Measurements from ENCODE around the gene ZNF784.

Gene ZNF784

DNA sequence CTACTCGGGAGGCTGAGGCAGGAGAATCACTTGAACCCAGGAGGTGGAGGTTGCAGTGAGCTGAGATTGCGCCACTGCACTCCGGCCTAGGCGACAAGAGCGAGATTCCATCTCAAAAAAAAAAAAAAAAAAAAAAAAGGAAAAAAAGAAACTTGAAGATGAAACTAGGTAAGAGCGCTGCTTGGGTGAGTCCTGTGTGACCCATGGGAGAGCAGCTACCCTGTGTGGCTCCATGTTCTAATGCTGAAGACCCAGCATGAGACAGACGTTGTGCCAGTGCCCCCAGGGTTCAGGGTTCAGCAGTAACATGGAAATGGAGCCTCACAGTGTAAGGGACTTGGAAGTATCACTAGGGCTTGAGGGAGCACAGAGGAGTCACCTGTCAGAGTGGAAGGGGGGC lies 5.9 kb downstream of the ZNF784 start:
- no peak for DNase-seq

- DNase-seq: no peak
Measured at GRCh38 chr19:55617426-55617825, 6.9 kb downstream of the ZNF784 start.

DNA sequence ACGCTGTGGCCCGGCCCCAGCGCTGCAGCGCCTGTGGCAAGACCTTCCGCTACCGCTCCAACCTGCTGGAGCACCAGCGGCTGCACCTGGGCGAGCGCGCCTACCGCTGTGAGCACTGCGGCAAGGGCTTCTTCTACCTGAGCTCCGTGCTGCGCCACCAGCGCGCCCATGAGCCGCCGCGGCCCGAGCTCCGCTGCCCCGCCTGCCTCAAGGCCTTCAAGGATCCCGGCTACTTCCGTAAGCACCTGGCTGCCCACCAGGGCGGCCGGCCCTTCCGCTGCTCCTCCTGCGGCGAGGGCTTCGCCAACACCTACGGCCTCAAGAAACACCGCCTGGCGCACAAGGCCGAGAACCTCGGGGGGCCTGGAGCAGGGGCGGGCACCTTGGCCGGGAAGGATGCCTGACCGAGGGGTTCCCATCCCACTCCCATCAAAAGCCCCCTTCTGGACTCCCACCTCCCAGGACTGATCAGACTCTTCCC lies 7.9 kb downstream of the ZNF784 start:
- DNase-seq: no peak

DNA sequence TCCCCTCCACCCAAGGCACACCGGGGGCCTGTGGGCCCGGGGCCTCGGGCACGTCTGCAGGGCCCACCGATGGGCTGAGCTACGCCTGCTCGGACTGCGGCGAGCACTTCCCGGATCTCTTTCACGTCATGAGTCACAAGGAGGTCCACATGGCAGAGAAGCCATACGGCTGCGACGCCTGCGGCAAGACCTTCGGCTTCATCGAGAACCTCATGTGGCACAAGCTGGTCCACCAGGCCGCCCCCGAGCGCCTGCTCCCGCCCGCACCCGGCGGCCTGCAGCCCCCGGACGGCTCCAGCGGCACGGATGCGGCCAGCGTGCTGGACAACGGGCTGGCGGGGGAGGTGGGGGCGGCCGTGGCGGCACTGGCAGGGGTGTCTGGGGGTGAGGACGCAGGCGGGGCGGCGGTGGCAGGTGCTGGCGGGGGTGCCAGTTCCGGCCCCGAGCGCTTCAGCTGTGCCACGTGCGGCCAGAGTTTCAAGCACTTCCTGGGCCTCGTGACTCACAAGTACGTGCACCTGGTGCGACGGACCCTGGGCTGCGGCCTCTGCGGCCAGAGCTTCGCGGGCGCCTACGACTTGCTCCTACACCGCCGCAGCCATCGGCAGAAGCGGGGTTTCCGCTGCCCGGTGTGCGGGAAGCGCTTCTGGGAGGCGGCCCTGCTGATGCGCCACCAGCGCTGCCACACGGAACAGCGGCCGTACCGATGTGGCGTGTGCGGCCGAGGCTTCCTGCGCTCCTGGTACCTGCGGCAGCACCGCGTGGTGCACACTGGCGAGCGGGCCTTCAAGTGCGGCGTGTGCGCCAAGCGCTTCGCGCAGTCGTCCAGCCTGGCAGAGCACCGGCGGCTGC lies 8.6 kb downstream of the ZNF784 start:
- no peak for DNase-seq

DNA sequence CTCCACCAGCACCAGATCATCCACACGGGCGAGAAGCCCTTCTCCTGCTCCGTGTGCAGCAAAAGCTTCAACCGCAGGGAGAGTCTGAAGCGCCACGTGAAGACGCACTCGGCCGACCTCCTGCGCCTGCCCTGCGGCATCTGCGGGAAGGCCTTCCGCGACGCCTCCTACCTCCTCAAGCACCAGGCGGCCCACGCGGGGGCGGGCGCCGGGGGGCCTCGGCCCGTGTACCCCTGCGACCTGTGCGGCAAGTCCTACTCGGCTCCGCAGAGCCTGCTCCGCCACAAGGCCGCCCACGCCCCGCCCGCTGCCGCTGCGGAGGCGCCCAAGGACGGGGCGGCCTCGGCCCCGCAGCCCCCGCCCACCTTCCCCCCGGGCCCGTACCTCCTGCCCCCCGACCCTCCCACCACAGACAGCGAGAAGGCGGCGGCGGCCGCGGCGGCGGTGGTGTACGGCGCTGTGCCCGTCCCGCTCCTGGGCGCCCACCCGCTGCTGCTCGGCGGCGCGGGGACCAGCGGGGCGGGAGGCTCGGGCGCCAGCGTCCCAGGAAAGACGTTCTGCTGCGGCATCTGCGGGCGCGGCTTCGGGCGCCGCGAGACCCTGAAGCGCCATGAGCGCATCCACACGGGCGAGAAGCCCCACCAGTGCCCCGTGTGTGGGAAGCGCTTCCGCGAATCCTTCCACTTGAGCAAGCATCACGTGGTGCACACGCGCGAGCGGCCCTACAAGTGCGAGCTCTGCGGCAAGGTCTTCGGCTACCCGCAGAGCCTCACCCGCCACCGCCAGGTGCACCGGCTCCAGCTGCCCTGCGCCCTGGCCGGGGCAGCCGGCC lies 9.4 kb downstream of the ZNF784 start:
- DNase-seq: no peak

- no peak for DNase-seq
Measured at GRCh38 chr19:55613930-55614710, 10.2 kb downstream of the ZNF784 start.

GRCh38 chr19:55613396-55613795 lies 11.0 kb downstream of the ZNF784 start:
- no peak for DNase-seq

GRCh38 chr19:55611983-55612645 lies 12.3 kb downstream of the ZNF784 start:
- DNase-seq: no peak

DNA sequence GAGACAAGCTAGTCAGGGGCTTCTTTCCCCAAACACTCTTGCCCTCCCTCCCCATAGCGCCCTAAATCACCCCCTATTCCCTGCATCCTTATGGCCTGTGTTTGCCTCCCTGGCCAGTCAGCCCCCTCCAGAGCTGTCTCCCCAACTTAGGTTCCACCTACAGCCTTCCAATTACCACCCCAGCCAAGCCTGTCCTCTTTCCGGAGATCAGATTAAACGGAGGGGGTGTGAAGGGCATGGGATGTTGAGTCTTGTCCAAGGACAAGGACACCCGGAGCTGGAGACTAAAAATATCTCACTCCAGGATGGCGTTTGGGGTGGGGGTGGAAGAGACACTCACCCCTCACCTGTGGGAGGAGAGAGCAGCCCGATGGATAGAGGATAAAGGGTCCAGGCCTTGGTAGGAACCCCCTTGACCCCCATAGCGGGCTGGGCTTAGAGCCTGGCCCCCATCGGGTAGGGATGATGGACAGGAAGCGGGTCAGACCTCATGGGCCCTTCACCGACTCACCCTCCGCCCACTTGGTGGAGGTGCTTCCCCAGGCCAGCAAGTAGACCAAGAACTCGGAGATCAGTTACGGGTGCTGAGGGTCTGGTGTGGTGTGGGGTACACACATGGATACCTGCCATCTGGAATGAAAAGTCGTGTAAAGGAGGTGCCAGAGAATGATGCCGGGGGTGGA lies 12.9 kb downstream of the ZNF784 start:
- DNase-seq: no peak

GRCh38 chr19:55609326-55609725 lies 15.0 kb downstream of the ZNF784 start:
- no peak for DNase-seq

GRCh38 chr19:55606817-55607216 lies 17.5 kb downstream of the ZNF784 start:
- DNase-seq: no peak

DNA sequence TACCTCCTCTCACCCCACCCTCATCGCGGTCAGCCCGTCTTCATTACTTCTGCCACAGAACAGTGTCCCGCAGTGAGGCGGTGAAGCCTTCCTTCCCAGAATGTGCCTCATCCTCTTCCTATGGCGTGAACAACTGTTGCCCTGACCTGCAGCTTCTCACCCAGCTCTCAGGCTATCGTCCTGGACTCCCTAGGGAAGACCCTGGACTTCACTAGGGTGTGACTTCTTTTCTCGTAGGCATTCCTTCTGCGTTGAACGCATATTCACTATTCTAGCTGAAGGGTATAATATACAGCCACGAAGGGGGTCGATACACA lies 17.9 kb downstream of the ZNF784 start:
- DNase-seq: no peak

DNA sequence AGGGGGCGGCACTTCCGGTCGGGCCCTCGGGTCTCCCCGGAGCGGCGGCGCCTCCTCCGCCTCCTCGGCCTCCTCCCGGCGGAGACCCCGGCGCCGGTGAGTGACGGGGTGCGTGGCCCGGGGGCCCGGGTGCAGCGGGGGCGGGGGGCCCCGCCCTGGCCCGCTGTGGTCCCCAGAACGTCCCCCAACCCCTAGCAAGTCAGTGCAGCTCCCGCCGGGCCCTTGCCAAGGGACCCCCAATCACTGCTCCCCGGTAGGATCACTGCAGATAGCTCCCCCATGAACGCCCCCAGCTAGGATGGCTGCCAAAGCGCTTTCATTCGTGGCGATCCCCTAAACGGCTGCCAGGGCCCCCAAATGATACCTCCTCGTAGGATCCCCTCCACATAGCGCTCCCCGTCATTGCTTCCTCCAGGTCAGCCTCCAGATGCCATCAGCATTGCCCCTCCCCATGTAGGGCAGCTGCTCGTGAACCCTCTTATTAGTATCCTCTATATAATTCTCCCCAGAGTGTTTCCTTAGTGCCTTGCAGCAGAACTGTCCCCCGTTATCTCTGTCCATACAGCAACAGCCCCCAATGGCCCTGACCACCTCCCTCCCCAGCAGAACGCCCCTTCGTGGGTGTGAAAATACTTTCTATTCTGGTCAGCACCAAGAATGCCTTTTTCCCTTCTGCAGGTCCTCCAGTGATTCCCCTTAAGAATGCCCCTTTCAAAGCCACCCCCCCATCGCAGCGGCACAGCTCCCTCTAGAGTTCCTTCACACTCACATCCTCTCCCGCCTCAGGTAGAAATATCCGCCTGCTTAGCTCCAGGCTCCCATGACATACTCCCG lies 18.5 kb downstream of the ZNF784 start, which contains the start of gene ZNF865:
Gene ZNF865 (plus strand): TSS at position 11 of the 834 bp plus-strand sequence. CDS start 7,972 bp downstream, outside the sequence.
- peak; percentile 73 for DNase-seq

DNA sequence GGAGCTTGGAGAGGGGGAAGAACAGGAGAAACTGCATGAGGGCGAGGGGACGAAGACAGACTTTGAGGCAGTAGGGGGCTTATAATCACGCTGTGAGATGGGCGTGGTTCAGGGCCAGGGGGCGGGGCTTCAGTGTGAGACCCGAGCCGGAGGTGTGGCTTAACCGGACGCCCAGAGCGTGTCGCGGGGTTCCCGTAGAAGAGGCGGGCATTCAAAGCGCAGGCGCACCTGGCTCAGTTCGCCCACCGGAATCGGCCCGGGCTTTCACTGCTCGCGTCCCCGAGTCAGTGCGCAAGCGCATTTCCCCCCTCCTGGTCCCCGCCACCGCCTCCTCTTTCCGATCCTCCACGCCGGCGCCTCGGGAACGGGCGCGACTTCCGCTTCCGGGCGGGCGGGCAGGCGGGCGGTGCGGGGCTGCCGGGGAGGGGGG lies 19.1 kb downstream of the ZNF784 start:
- DNase-seq: peak; percentile 98

- no peak for DNase-seq
Measured at GRCh38 chr19:55603581-55604292, 20.6 kb downstream of the ZNF784 start.

- DNase-seq: no peak
Measured at GRCh38 chr19:55603115-55603514, 21.3 kb downstream of the ZNF784 start.

- no peak for DNase-seq
Measured at GRCh38 chr19:55602104-55603001, 22.0 kb downstream of the ZNF784 start.

DNA sequence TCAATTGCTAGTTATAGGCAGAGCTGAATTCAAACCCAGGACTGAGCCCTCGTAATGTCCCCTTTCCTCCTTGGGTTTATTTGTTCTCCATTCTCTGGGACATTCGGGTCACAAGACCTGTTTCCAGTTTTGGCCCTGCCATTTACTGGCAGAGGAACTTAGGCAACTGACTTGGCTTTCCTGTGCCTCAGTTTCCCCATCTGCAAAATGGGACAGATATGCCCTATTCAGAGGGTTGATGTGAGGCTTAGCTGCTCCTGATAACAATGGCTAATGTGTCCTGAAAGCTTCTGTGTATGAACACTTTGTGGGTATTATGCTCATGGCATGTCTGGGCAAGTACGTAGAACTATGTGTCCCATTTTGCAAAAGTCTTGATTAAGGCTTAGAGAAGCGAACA lies 23.3 kb downstream of the ZNF784 start:
- no peak for DNase-seq

GRCh38 chr19:55600662-55601028 lies 23.7 kb downstream of the ZNF784 start:
- no peak for DNase-seq
